Heart left ventricle (tissue), 13 donors: ENCODE results near the gene ABCB1.

ENCODE experiments used
- POLR2A ChIP-seq, 2 donors: fragments of 450-650 bp; IDR thresholded peaks; one replicate each; pipeline ENCODE4 v1.6.1; 2017; ENCODE audit warnings: antibody characterized with exemption in 2 of 2, mild to moderate bottlenecking in 2 of 2, moderate library complexity in 2 of 2
- TF ChIP-seq, protein P1 (sequence below), 12 donors: fragments of 200-600 bp; sonication (generic) in 4 of 12; IDR thresholded peaks; one replicate each; pipeline versions ENCODE4 v1.5.0 to v1.8.0; 2018 to 2022; ENCODE audit warnings: antibody characterized with exemption in 12 of 12, mild to moderate bottlenecking in 5 of 12
- donor health status: ischemic (EF 13 %, LVEDD 7.1; RV severe dilation, severe dysfunction).
- donor health status: DM: no; HTN: yes; CAD: no.
- donor health status: DM: no; HTN: no; CAD: no.
- donor health status: ischemic (EF 25% LVEDD 6.9; RV normal size, moderate dysfunction).
- donor health status: ischemic (EF 25% LVEDD 5.7; RV mildly dilated, moderate dysfunction).
- donor health status: ischemic (EF 35%, LVEDD 5.7; RV mildly dilated, moderate dysfunction).
- donor health status: nonischemic (EF 11% LVEDD 7.7; RV severe dilation, severe dysfunction).
- donor health status: DM: yes; HTN: yes; CAD: no.
- donor health status: PGD.
- donor health status: ischemic (EF 29% LVEDD 5.4; RV normal size, mild dysfunction).
- donor health status: nonischemic (EF 23%, LVEDD 6.1; RV moderate dilation, normal function).

DNA sequence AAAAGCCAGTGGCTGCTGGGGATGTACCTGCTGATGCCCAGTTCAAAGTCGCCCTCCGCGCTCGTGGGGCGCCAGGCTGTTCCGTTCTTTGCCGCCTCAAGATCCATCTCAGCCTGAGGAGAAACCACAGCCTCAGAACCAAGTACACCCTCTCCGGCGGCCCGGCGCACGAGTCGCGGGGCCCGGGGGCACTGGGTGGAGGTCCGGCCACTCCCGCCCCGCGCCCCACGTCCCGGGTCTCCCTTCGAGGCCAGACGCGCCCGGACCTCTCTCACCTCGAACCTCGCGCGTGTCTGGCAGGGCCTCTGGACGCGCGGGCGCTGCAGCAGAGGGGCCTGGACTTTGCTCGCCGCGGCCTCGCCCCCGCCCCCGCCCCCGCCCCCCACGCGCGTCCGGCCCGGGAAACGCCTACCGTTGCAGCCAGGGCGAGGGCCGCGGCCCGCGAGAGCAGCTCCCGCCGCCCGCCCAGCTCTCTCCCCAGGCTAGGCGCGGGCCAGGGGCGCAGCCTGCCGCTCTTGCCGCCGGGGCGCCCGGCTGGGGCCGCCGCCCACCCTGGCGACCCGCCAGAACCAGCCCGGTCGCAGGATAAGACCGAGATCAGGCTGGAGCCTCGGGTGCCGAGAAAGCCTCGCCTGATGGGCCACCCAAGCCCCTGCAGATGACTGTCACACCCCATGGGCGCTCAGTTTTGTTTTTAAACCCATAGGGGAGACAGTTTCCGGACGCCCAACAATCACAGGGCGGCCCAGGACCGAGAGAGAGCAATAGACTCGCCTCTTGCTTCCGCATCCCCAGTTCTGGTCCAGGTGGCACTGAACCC, 125.1 kb downstream of the ABCB1 start, which contains the start of gene ABCB4:
- TF ChIP-seq, protein P1, sequence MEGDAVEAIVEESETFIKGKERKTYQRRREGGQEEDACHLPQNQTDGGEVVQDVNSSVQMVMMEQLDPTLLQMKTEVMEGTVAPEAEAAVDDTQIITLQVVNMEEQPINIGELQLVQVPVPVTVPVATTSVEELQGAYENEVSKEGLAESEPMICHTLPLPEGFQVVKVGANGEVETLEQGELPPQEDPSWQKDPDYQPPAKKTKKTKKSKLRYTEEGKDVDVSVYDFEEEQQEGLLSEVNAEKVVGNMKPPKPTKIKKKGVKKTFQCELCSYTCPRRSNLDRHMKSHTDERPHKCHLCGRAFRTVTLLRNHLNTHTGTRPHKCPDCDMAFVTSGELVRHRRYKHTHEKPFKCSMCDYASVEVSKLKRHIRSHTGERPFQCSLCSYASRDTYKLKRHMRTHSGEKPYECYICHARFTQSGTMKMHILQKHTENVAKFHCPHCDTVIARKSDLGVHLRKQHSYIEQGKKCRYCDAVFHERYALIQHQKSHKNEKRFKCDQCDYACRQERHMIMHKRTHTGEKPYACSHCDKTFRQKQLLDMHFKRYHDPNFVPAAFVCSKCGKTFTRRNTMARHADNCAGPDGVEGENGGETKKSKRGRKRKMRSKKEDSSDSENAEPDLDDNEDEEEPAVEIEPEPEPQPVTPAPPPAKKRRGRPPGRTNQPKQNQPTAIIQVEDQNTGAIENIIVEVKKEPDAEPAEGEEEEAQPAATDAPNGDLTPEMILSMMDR (IDR thresholded peaks at IDR 0.05), result no peak
- no peak for TF ChIP-seq POLR2A (IDR thresholded peaks at IDR 0.05)
